WTC11 (cell line): ENCODE results near the gene PSMF1. TPM values are rescaled to one million over a fixed set of nuclear protein-coding genes. Genes with fewer than 3 reads are reported as not detected.

Experiments used
- ATAC-seq: fragments of 200-7000 bp; cut with Tn5 transposase; 2 replicates; pipeline ENCODE4 v1.10.0; 2021; ENCODE audit warnings: mild to moderate bottlenecking, moderate library complexity
- CTCF ChIA-PET: fragments of 300-600 bp; sonication (Branson Sonifier 250); formaldehyde crosslinking; loops from one replicate; lab custom pipeline; 2021; ENCODE audit warnings: antibody characterized with exemption; lab: Charles Lee
- POLR2A ChIA-PET: fragments of 350-600 bp; sonication (Branson Sonifier 250); formaldehyde crosslinking; loops from one replicate; lab custom pipeline; 2021; ENCODE audit warnings: antibody characterized with exemption; lab: Charles Lee
- DNase-seq: peaks from one replicate; pipeline ENCODE4 v3.0.0; 2021; ENCODE audit warnings: low spot score
- H3K27ac Mint-ChIP-seq: 2 replicates; pipeline ENCODE4 v1.8.0; 2021; ENCODE audit warnings: mixed read lengths
- H3K27me3 Mint-ChIP-seq: 2 replicates; pipeline ENCODE4 v1.8.0; 2021; ENCODE audit warnings: low read depth, mild to moderate bottlenecking, moderate library complexity, mixed read lengths
- H3K36me3 Mint-ChIP-seq: 2 replicates; pipeline ENCODE4 v1.8.0; 2021; ENCODE audit warnings: mixed read lengths
- H3K4me1 Mint-ChIP-seq: 2 replicates; pipeline ENCODE4 v1.8.0; 2022; ENCODE audit warnings: mixed read lengths
- H3K4me3 Mint-ChIP-seq: 2 replicates; pipeline ENCODE4 v1.8.0; 2021; ENCODE audit warnings: mild to moderate bottlenecking, moderate library complexity, mixed read lengths
- H3K9me3 Mint-ChIP-seq: 2 replicates; pipeline ENCODE4 v1.8.0; 2021; ENCODE audit warnings: mixed read lengths
- ATF2 ChIP-seq: sonication (generic); formaldehyde crosslinking; IDR thresholded peaks from 2 replicates; pipeline ENCODE4 v1.8.1; 2022; ENCODE audit warnings: low read depth, missing genetic modification reagents, borderline replicate concordance
- CBFB ChIP-seq: sonication (generic); formaldehyde crosslinking; IDR thresholded peaks from 2 replicates; pipeline ENCODE4 v1.8.1; 2022; ENCODE audit warnings: mild to moderate bottlenecking, low read depth, missing genetic modification reagents
- ETV6 ChIP-seq: sonication (generic); formaldehyde crosslinking; IDR thresholded peaks from 2 replicates; pipeline ENCODE4 v1.8.1; 2022; ENCODE audit warnings: mild to moderate bottlenecking, missing genetic modification reagents
- MLX ChIP-seq: sonication (generic); formaldehyde crosslinking; IDR thresholded peaks from 2 replicates; pipeline ENCODE4 v1.8.1; 2023; ENCODE audit warnings: mild to moderate bottlenecking, missing genetic modification reagents, moderate library complexity
- NFYB ChIP-seq: sonication (generic); formaldehyde crosslinking; conservative IDR thresholded peaks from 2 replicates; pipeline ENCODE4 v1.8.0; 2022; ENCODE audit warnings: low read depth, missing genetic modification reagents
- NR1H2 ChIP-seq: sonication (generic); formaldehyde crosslinking; IDR thresholded peaks from 2 replicates; pipeline ENCODE4 v1.9.0; 2021; ENCODE audit warnings: mild to moderate bottlenecking, moderate library complexity, missing genetic modification reagents
- NR2C2 ChIP-seq: sonication (generic); formaldehyde crosslinking; IDR thresholded peaks from 2 replicates; pipeline ENCODE4 v1.8.0; 2022; ENCODE audit warnings: mild to moderate bottlenecking, missing genetic modification reagents
- SP1 ChIP-seq: sonication (generic); formaldehyde crosslinking; conservative IDR thresholded peaks from 2 replicates; pipeline ENCODE4 v1.8.1; 2022; ENCODE audit warnings: missing genetic modification reagents
- TCF7 ChIP-seq: sonication (generic); formaldehyde crosslinking; IDR thresholded peaks from 2 replicates; pipeline ENCODE4 v1.8.0; 2022; ENCODE audit warnings: mild to moderate bottlenecking, low read depth, missing genetic modification reagents, moderate library complexity
- TEAD1 ChIP-seq: sonication (generic); formaldehyde crosslinking; IDR thresholded peaks from 2 replicates; pipeline ENCODE4 v1.8.0; 2022; ENCODE audit warnings: mild to moderate bottlenecking, missing genetic modification reagents
- ZBTB21 ChIP-seq: sonication (generic); formaldehyde crosslinking; IDR thresholded peaks from 2 replicates; pipeline ENCODE4 v1.8.1; 2023; ENCODE audit warnings: mild to moderate bottlenecking, missing genetic modification reagents, borderline replicate concordance
- ZNF263 ChIP-seq: sonication (generic); formaldehyde crosslinking; IDR thresholded peaks from 2 replicates; pipeline ENCODE4 v1.8.1; 2022; ENCODE audit warnings: low read depth, mild to moderate bottlenecking, moderate library complexity, missing genetic modification reagents
- ZNF317 ChIP-seq: sonication (generic); formaldehyde crosslinking; IDR thresholded peaks from 2 replicates; pipeline ENCODE4 v1.8.1; 2023; ENCODE audit warnings: low read depth, mild to moderate bottlenecking, moderate library complexity, missing genetic modification reagents, borderline replicate concordance
- ZNF423 ChIP-seq: fragments of 250-450 bp; sonication (Bioruptor Pico); IDR thresholded peaks from 2 replicates; pipeline ENCODE4 v2.1.2; 2022; ENCODE audit warnings: mild to moderate bottlenecking, moderate library complexity
- ZNF671 ChIP-seq: fragments of 250-450 bp; sonication (Bioruptor Pico); IDR thresholded peaks from 2 replicates; pipeline ENCODE4 v1.8.0; 2021; ENCODE audit warnings: mild to moderate bottlenecking
- ZSCAN18 ChIP-seq: fragments of 250-450 bp; sonication (Bioruptor Pico); IDR thresholded peaks from 2 replicates; pipeline ENCODE4 v2.1.2; 2022; ENCODE audit warnings: mild to moderate bottlenecking, moderate library complexity
- total RNA-seq: library from RNA; stranded (reverse); gene quantifications from 3 replicates; pipeline ENCODE4 v1.2.3, GENCODE V29; 2021
- TF ChIP-seq, protein P1 (sequence below): sonication (generic); formaldehyde crosslinking; conservative IDR thresholded peaks from 2 replicates; pipeline ENCODE4 v1.8.1; 2023; ENCODE audit warnings: mild to moderate bottlenecking, low read depth, missing genetic modification reagents, moderate library complexity
- TF ChIP-seq, protein P2 (sequence below): fragments of 250-450 bp; sonication (Bioruptor Pico); IDR thresholded peaks from 2 replicates; pipeline ENCODE4 v1.8.0; 2021; ENCODE audit warnings: mild to moderate bottlenecking
- TF ChIP-seq, protein P3 (sequence below): sonication (generic); formaldehyde crosslinking; conservative IDR thresholded peaks from 2 replicates; pipeline ENCODE4 v1.8.1; 2022; ENCODE audit warnings: mild to moderate bottlenecking, missing genetic modification reagents
- TF ChIP-seq, protein P4 (sequence below): sonication (generic); formaldehyde crosslinking; IDR thresholded peaks from 2 replicates; pipeline ENCODE4 v1.8.0; 2022; ENCODE audit warnings: mild to moderate bottlenecking, missing genetic modification reagents
- TF ChIP-seq, protein P5 (sequence below): sonication (generic); formaldehyde crosslinking; IDR thresholded peaks from 2 replicates; pipeline ENCODE4 v1.8.1; 2023; ENCODE audit warnings: mild to moderate bottlenecking, missing genetic modification reagents

PSMF1 gene
- total RNA-seq, 1 experiment from 2014 or later: 113 TPM

DNA sequence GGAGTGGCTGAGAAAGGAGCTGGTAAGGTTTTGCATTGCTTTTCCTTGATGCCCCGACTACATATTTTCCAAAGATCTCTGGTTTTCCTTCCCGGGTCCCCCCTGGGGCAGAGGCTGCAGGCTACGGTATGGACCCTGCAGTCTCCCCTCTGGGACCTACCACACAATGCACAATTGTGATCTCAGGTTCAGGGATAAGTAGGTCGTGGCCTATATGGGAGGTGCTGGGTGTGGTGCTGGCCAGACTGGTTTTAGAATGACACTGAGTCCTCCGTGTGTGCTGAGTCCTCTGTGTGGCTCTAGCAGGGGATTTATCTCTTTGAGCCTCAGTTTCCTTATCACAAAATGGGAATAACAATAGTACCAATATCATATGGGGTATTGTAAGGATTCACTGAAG lies 85.2 kb downstream of the PSMF1 start (continued):
- TF ChIP-seq, protein P1, sequence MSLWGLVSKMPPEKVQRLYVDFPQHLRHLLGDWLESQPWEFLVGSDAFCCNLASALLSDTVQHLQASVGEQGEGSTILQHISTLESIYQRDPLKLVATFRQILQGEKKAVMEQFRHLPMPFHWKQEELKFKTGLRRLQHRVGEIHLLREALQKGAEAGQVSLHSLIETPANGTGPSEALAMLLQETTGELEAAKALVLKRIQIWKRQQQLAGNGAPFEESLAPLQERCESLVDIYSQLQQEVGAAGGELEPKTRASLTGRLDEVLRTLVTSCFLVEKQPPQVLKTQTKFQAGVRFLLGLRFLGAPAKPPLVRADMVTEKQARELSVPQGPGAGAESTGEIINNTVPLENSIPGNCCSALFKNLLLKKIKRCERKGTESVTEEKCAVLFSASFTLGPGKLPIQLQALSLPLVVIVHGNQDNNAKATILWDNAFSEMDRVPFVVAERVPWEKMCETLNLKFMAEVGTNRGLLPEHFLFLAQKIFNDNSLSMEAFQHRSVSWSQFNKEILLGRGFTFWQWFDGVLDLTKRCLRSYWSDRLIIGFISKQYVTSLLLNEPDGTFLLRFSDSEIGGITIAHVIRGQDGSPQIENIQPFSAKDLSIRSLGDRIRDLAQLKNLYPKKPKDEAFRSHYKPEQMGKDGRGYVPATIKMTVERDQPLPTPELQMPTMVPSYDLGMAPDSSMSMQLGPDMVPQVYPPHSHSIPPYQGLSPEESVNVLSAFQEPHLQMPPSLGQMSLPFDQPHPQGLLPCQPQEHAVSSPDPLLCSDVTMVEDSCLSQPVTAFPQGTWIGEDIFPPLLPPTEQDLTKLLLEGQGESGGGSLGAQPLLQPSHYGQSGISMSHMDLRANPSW (CRISPR knock-in tag): no peak
- TF ChIP-seq ATF2 (CRISPR knock-in tag) (no peak), MLX (CRISPR knock-in tag) (no peak), TEAD1 (CRISPR knock-in tag) (no peak), ZNF671 (no peak), ETV6 (CRISPR knock-in tag) (no peak), TCF7 (CRISPR knock-in tag) (no peak), SP1 (CRISPR knock-in tag) (no peak)
- TF ChIP-seq, protein P2, sequence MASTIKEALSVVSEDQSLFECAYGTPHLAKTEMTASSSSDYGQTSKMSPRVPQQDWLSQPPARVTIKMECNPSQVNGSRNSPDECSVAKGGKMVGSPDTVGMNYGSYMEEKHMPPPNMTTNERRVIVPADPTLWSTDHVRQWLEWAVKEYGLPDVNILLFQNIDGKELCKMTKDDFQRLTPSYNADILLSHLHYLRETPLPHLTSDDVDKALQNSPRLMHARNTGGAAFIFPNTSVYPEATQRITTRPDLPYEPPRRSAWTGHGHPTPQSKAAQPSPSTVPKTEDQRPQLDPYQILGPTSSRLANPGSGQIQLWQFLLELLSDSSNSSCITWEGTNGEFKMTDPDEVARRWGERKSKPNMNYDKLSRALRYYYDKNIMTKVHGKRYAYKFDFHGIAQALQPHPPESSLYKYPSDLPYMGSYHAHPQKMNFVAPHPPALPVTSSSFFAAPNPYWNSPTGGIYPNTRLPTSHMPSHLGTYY: no peak

GRCh38 chr20:1204113-1204512 lies 85.7 kb downstream of the PSMF1 start:
- H3K9me3 Mint-ChIP-seq: no peaks in the 10 kb centered on the region
- ChIA-PET CTCF (interaction anchor here (1.3 kb wide), 1 partner anchor 19 kb away, joined by 3 read pairs; no protein-coding TSS in a partner anchor), POLR2A (no interaction called here)
- ATAC-seq: no peak
- no peaks in the 10 kb centered on the region for H3K36me3 Mint-ChIP-seq
- DNase-seq: no peak
- peaks cover 4% of the 10 kb centered on the region; the same call in 1 of the 2 replicates for H3K27me3 Mint-ChIP-seq
- no peak for TF ChIP-seq ZNF263
- no peak for TF ChIP-seq ZNF317 (CRISPR knock-in tag)
- TF ChIP-seq, protein P3, sequence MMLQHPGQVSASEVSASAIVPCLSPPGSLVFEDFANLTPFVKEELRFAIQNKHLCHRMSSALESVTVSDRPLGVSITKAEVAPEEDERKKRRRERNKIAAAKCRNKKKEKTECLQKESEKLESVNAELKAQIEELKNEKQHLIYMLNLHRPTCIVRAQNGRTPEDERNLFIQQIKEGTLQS: no peak
- TF ChIP-seq ZBTB21 (CRISPR knock-in tag): no peak
- no peak for TF ChIP-seq NR2C2 (CRISPR knock-in tag)
- TF ChIP-seq, protein P4, sequence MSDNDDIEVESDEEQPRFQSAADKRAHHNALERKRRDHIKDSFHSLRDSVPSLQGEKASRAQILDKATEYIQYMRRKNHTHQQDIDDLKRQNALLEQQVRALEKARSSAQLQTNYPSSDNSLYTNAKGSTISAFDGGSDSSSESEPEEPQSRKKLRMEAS (CRISPR knock-in tag): no peak
- no peak for TF ChIP-seq CBFB (CRISPR knock-in tag)
- TF ChIP-seq, protein P5, sequence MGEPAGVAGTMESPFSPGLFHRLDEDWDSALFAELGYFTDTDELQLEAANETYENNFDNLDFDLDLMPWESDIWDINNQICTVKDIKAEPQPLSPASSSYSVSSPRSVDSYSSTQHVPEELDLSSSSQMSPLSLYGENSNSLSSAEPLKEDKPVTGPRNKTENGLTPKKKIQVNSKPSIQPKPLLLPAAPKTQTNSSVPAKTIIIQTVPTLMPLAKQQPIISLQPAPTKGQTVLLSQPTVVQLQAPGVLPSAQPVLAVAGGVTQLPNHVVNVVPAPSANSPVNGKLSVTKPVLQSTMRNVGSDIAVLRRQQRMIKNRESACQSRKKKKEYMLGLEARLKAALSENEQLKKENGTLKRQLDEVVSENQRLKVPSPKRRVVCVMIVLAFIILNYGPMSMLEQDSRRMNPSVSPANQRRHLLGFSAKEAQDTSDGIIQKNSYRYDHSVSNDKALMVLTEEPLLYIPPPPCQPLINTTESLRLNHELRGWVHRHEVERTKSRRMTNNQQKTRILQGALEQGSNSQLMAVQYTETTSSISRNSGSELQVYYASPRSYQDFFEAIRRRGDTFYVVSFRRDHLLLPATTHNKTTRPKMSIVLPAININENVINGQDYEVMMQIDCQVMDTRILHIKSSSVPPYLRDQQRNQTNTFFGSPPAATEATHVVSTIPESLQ (CRISPR knock-in tag): no peak
- no peak for TF ChIP-seq NR1H2 (CRISPR knock-in tag)
- TF ChIP-seq NFYB (CRISPR knock-in tag): no peak
- no peak for TF ChIP-seq ZNF423
- no peak for TF ChIP-seq ZSCAN18
- TF ChIP-seq, all 79 proteins: peak for 0
- no peaks in the 10 kb centered on the region for H3K4me1 Mint-ChIP-seq
- H3K27ac Mint-ChIP-seq: no peak overlapping the region
- no peak overlapping the region for H3K4me3 Mint-ChIP-seq
